T-helper 22 cell (primary cell): ENCODE results near the gene SAMD13.

Experiments
- DNase-seq: peaks from one replicate; pipeline ENCODE4 v3.0.0-alpha.2; 2020; ENCODE audit warnings: low read depth

The SAMD13 gene

GRCh38 chr1:84345220-84345619, 43.7 kb downstream of the SAMD13 start:
- no peak for DNase-seq

GRCh38 chr1:84347271-84347931, 45.9 kb downstream of the SAMD13 start:
- DNase-seq = no peak

- DNase-seq = no peak
These were observed 46.5 kb downstream of the SAMD13 start for GRCh38 chr1:84347932-84348555.

- no peak for DNase-seq
These were observed 47.3 kb downstream of the SAMD13 start for GRCh38 chr1:84348759-84349158.

GRCh38 chr1:84350104-84350503, 48.6 kb downstream of the SAMD13 start:
- no peak for DNase-seq

- no peak for DNase-seq
These were observed 49.0 kb downstream of the SAMD13 start for GRCh38 chr1:84350550-84350949.

- no peak for DNase-seq
These were observed 51.0 kb downstream of the SAMD13 start for GRCh38 chr1:84352298-84353106.

GRCh38 chr1:84353695-84354094, 52.2 kb downstream of the SAMD13 start:
- DNase-seq = no peak

- no peak for DNase-seq
These were observed 54.0 kb downstream of the SAMD13 start for GRCh38 chr1:84355556-84355955.

GRCh38 chr1:84356881-84357280, 55.4 kb downstream of the SAMD13 start:
- no peak for DNase-seq

- no peak for DNase-seq
These were observed 57.2 kb downstream of the SAMD13 start for GRCh38 chr1:84358695-84359094.

- DNase-seq = no peak
These were observed 58.8 kb downstream of the SAMD13 start for GRCh38 chr1:84360316-84360715.

- no peak for DNase-seq
These were observed 60.3 kb downstream of the SAMD13 start for GRCh38 chr1:84361796-84362195.

GRCh38 chr1:84363019-84363418, 61.5 kb downstream of the SAMD13 start:
- DNase-seq = no peak

- no peak for DNase-seq
These were observed 62.1 kb downstream of the SAMD13 start for GRCh38 chr1:84363622-84364021.

GRCh38 chr1:84365225-84366221, 64.0 kb downstream of the SAMD13 start:
- no peak for DNase-seq

- no peak for DNase-seq
These were observed 65.3 kb downstream of the SAMD13 start for GRCh38 chr1:84366786-84367185.

- DNase-seq = no peak
These were observed 65.7 kb downstream of the SAMD13 start for GRCh38 chr1:84367219-84367618.

- no peak for DNase-seq
These were observed 66.9 kb downstream of the SAMD13 start for GRCh38 chr1:84368441-84368840.

- DNase-seq = no peak
These were observed 68.8 kb downstream of the SAMD13 start for GRCh38 chr1:84370266-84370665.

- no peak for DNase-seq
These were observed 69.4 kb downstream of the SAMD13 start for GRCh38 chr1:84370831-84371394.
